Measurements from ENCODE around the gene CARD11.
"Not testable (repeated sequence)": the region's sequence is repeated elsewhere in the genome, so short reads cannot be mapped to it uniquely, and the experiment has no call there.

CARD11 gene

DNA sequence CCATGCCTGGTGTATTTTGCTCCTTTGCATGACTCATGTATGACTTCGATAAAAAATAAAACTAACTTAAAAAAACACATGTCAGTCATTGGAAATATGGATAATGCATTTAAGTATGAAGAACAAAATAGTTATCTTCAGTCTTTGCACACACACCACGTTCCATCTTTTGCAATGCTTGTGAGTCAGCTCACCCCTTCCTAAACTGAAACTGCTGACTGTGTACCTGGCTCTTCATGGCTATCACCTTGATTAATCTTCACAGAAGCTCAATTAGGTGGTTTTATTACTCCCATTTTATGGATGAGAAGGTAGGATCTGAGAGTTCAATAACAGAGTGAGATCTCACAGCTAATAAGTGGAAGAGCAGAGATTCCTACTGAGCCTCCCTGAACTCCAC lies 79.5 kb downstream of the CARD11 start:
- no peak for DNase-seq (ENCODE audit: low read depth in 3 of 3)

DNA sequence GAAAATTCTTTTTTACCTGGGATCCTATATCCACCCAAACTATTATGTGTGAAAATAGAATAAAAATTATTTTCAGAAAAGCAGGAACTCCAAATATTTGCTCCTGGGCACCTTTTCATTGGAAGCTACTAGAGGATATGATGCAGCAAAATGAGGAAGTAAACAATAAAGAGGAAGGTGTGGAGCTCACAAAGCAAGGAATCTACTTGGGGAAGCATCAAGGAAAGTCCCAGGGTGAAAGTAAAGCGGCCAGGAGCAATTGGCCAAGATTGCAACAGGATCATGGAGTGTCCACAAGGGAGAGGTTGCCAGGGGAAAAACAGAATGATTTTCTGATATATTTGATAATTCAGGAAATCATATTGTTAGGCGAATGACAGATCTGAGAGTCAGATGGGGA lies 80.8 kb downstream of the CARD11 start:
- no peak for DNase-seq (ENCODE audit: low read depth in 3 of 3)

DNA sequence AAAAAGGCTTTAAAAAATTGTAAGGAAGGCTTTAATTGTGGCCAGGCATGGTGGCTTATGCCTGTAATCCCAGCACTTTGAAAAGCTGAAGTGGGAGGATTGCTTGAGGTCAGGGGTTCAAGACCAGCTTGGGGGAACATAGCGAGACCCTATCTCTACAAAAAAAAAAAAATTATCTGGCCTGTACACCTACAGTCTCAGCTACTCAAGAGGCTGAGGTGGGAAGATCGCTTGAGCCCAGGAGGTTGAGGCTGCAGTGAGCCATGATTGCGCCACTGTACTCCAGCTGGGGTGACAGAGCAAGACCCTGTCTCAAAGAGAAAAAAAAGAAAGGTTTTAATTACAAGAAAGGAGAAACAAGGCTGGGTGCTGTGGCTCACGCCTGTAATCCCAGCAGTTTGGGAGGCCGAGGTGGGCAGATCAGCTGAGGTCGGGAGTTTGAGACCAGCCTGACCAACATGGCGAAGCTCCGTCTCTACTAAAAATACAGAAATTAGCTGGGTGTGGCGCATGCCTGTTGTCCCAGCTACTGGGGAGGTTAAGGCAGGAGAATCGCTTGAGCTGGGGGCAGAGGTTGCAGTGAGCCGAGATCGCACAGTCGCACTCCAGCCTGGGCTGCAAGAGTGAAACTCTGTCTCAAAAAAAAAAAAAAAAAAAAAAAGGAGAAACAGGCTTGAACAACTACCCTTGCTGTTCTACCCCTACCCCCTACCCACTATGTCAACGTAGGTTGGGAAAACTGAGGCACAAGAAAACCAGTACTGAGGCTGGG lies 83.7 kb downstream of the CARD11 start:
- no peak for DNase-seq (ENCODE audit: low read depth in 3 of 3)

DNA sequence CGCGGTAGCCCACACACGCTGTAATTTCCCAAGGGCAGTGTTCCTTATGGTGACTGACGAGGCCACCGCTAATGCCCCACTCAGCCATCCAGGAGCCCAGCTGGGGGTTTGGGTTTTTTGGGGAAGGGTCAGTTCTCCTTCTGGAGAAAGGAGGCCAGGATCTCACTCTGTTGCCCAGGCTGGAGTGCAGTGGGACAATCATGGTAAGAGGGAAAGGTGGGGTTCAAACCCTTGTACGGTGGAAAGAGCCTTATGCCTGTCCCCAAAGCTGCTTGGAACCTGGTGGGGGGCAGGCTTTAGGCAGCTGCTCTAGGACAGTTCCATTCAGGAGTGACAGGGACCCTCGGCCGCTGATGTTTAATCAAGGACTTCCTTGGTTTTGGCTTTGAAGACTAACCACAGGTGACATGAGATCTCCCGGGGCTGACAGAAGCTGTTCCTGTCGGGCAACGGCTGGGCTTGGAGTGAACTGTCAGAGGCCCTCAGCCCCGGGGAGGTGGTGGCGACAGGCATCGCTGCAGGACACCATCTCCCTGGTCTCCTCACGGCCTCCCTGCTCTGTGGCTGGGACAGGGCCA lies 84.5 kb downstream of the CARD11 start:
- DNase-seq (ENCODE audit: low read depth in 3 of 3): no peak

DNA sequence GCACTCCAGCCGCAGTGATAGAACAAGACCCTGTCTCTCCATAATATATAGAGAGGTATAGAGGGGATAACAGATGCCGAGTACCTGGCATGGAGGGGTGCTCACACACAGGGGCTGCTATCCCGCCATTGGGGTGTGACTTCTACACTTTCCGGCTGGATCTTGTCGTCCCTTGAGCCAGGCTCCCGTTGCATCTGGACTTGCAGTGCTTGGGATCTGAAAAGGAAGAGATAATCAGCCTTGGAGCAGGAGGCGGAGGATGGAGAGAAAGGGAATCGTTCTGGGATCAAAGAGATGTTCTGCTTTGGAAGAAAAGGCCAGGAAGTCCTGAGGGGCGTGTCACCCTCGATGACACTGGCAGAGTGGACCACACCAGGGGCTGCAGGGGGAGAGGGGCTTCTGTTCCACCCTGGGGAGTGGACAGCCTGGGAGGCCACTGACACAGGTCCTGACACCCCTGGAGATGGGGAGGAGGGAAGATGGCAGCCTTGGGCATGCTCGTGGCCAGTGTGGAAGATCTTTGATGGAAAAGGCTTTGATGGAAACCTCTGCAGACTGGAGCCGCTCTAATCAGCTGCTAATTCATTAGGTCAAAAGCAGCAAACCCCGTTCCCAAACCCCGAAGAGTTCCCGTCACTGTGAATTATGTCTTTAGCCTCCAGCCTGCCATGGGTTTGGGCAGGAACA lies 85.1 kb downstream of the CARD11 start:
- DNase-seq (ENCODE audit: low read depth in 3 of 3): no peak

DNA sequence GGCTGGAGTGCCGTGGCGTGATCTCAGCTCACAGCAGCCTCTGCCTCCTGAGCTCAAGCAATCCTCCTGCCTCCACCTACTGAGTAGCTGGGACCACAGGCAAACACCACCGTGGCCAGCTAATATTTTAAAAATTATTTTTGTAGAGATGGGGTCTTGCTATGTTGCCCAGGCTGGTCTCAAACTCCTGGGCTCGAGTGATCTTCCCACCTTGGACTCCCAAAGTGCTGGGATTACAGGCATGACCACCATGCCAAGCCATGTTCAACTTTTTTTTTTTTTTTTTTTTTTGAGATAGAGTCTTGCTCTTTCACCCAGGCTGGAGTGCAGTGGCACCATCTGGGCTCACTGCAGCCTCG lies 86.3 kb downstream of the CARD11 start:
- not testable (repeated sequence) for DNase-seq (ENCODE audit: low read depth in 3 of 3)

DNA sequence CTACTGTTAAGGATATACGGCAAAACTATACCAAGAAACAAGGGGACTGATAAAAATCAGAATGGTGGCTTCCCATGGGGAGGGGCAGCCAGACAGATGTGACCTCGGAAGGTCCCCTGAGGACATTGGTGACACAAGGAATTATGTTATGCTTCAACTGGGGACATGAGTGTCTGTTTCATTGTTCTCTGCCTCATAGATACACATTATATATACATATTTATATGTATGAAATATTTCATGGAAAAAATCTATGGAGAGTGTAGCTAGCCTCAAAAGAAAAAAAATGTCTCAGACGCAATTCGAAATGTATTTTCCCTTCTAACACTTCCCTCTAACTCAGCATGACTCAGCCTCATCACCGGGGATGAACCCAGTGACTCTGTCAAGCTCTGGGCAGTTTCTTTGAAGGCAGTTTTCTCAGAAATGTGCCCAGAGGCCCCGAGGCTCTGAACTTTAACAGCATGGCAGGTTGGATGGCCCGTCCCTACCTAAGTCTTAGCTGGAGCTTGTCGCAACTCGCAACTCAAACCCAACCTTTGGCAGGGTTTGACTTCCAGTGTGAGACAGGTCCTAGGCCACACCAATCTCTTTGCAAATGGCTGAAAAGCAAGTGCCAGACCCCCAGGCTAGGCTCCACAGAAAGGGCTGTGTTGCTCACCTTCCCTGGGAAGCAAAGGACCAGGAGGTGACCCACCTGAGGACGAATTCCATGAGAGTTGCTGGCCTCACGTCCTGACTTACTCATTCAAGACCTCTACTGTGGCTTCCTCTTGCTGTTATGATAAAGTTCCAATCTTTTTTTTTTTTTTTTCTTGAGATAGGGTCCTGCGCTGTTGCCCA lies 86.9 kb downstream of the CARD11 start:
- no peak for DNase-seq (ENCODE audit: low read depth in 3 of 3)

DNA sequence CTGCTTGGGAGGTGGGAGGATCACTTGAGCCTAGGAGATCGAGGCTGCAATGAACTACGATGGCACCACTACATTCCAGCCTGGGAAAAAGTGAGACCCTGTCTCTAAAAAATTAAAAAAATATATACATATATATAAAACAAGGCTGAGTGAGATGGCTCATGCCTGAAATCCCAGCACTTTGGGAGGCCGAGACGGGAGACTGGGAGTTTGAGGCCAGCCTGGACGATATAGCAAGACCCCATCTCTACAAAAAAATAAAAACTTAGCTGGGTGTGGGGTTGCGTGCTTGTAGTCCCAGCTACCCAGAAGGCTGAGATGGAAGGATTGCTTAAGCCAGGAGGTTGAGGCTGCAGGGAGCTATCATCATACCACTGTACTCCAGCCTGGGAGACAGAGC lies 87.6 kb downstream of the CARD11 start:
- no peak for DNase-seq (ENCODE audit: low read depth in 3 of 3)

DNA sequence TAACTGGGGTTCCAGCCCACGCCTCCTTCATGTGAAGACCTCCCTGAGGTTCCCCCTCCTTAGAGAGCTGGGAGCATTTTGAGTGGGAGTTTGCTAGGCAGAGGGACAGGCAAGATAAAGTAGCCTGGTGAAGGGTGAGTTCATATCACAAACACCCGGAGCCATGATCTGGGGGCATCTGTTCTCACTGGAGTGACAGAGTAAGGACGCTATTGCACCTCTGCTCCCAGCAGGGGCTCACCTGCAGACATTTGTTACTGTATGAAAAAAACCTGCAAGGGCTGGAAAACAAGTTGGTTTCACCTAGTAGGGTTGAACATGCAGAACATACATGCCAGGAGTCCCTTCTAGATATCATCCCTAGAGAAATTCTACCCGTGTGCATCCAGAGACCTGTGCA lies 88.4 kb downstream of the CARD11 start:
- no peak for DNase-seq (ENCODE audit: low read depth in 3 of 3)

DNA sequence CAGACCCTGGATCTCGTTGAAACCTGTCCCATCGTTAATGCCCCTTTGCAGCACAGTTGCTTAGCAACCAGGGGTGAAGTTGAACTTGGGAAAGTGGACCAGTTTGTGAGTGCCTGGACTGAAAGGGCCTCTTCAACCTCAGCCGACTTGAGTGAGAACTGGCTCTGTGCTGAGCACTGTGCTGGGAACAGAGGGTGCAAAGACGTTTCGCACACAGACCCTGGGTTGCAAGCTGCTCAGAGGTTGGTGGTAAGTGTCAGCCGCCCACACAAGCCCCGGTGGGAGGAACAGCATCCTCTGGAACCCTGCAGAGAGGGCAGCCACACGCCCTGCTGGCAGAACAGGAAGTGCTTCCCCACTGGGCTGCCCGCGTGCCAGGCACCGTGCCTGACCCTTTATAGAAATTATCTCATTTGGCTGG lies 89.2 kb downstream of the CARD11 start:
- no peak for DNase-seq (ENCODE audit: low read depth in 3 of 3)

DNA sequence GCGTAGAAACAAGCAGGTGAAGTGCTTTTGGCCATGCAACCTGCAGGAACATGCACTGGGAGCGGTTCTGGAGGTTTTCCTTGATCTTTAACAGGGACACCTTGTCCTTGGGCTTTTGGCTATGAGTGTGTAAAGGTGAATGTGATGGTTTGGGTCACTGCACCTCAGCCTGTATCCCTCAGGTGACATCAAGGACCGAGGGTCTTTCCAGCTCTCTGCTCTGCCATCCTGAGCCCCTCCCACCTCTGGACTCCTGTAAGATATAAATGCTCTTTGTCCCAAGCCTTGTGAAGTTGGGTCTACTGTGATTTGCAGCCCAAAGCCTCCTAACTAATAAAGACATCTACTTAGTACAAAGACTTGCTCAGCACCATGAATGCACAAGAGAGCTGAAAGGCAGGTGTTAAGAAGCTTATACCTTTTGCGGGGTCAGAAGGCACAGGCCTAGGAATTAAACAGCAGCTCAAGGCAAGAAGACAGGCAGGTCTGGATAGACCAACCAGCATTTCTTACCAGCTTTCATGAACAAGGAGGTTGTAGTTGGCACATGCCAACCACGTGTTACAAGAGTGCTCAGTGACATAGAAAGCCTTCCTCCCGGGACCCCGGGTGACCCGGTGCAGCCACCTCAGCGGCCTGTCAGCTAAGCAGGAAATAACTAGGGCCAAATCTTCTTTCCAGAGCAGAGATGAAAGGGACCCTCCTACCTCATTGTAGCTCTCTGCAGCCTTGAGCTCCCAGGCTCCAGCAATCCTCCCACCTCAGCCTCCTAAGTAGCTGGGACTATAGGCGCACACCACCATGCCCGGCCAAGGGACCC lies 89.9 kb downstream of the CARD11 start:
- no peak for DNase-seq (ENCODE audit: low read depth in 3 of 3)

DNA sequence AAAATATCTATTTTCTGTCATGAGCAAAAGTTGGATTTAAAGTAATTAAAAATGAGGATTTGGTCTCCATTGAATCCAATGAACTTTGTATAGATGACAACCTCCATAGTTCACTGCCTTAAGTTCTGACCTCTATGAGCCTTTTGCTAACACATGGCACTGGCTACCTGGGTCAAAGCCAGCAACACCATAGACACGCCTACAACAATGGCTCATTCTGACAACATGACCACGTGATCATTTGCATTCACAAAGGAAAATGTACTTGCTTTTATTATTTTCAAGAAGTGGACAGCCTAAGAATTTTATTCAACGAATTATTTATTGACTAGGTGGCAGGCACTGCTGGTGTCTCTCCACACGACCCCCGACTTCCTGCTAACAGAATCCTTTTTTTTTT lies 90.6 kb downstream of the CARD11 start:
- no peak for DNase-seq (ENCODE audit: low read depth in 3 of 3)

DNA sequence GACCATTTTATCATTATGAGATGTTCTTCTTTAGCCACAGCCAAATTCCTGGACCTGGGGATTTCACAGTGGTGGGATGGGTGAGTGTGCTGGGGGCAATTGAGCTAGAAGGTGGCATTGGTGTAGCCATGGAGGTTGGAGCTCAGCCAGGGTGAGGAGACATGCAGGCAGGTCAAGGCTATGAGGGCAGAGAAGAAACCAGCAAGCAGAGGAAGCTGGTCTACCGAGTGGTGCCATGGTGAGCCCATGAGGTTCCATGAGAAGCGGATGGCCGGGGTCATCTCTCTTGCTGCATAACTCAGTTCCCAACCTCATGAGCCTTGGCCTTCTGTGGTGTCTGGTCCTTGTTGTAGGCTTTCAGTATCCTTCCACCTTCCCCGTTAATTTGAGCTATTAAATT lies 91.4 kb downstream of the CARD11 start:
- DNase-seq (ENCODE audit: low read depth in 3 of 3): no peak

DNA sequence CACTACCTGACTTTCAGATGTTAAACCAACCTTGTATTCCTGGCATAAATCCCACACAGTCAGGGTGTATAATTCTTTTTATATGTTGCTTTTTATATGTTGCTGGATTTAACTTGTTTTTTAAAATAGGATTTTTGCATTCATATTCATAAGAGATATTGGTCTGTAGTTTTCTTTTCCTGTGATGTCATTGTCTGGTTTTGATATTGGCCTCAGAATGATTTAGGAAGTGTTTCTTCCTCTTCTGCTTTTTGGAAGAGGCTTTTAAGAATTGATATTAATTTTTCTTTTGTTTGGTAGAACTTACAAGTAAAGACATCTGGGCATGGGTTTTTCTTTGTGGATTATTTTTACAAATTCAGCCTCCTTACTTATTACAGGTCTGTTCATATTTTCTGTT lies 93.1 kb downstream of the CARD11 start:
- no peak for DNase-seq (ENCODE audit: low read depth in 3 of 3)

DNA sequence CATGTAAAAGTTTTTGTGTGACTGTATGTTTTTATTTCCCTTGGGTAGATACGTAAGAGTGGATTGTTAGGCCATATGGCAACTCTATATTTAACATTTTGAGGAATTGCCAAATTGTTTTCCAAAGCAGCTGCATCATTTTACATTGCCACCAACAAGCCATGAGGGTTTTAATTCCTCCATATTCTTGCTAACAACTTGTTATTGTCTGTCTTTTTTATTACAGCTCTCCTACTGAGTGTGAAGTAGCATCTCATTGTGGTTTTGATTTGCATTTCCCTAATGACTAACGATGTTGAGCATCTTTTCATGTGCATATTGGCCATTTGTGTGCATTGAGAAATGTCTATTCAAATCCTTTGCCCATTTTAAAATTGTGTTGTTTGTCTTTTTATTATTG lies 94.9 kb downstream of the CARD11 start:
- no peak for DNase-seq (ENCODE audit: low read depth in 3 of 3)

DNA sequence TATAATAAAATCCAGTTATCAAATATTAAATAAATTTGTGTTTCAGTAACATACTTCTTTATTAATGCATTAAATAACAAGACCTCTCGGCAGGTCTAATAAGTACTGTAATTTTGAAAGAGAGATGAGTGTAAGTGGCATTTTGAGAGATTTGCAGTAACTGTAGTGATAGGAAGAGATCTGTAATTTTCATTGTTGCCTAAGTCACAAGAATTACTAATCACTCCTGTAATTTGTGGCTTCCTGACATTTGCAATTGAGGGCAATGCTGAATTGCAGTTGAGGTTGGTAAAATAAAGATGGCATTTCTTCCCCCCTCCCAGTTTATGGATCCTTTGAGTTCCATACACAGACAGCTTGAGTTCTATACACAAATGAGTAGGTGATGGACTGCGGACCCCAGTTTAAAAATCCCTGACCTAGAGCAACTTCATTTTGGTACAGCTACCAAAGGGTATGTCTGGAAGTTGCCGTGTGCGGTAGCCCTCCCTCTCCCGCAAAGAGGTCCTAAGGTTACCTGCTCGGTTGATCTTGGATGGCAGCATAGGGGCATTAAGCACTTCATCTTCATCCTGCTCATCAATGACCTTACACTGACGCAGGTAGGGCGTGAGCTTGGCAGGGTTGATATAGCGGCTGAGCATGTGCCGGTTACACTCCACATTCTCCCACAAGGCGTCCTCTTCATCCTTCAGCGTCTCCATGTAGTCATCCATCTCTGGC lies 96.4 kb downstream of the CARD11 start:
- DNase-seq (ENCODE audit: low read depth in 3 of 3): no peak

DNA sequence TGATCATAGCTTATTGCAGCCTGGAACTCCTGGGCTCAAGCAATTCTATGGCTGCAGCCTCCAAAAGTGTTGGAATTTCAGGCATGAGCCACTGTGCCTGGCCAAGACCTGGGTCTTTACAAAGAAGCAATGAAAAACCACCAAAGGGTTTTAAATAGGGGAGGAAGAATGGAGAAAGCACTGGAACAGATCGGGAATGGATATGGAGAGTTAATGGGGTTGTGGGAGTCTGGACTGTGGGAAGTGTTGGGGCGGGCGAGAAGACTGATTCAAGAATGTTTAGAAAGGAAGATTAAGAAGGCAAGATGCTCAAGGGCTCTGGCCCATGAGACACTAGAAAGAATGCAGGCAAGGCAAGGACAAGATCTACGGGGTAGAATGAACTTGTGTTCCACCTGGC lies 98.5 kb downstream of the CARD11 start:
- DNase-seq (ENCODE audit: low read depth in 3 of 3): no peak

DNA sequence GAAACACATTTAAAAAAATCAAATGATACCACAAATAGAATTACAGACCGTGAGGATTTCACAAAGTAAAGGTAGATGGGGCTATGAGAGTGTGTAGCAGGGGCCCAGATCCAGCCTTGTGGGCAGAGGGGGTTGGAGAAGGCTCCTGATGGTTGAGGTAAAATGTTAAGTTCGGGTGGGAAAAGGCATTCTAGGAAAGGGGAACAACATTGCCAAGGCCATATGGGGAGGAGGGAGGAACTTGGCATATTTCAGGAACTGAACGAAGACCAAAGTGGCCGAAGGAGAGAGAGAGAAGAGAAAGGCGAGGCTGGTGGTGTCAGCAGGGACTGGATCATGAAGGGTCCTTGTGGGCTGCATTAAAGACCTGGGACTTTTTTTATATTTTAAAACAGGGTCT lies 98.9 kb downstream of the CARD11 start:
- DNase-seq (ENCODE audit: low read depth in 3 of 3): no peak

DNA sequence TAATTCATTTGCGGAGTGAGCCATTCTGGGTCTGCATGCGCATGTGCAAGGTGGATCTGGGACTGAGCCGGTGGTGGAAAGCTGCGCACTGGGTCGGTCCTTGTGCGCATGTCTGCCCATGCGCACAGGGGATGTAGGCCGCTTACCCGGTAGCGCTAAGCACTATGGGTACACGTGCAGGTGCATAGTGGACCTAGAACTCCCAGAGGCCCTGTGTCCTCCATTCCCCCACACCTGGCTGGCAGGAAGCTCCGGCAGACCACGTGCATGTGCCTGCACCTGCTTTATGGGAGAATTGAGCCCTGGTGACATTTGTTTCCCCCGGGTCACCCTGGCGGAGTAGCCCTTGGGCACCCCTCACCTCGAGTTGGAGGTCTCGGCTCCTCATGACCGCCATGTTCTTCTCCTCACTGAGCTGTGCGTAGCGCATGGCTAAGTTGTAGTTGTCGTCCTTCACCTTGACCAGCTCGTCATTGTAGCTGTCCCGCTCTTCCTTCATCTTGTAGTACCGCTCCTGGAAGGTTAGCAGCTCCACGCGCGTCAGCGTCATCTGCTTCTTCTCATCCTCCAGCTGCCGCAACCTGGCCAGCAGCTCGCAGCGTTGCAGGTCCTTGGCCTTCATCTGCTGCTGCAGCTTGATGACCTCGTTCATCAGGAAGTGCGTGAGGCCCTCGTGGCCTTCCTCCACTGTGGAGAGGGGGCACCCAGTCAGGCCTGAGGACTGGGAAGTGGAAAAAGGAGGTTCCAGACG lies 99.6 kb downstream of the CARD11 start:
- no peak for DNase-seq (ENCODE audit: low read depth in 3 of 3)

DNA sequence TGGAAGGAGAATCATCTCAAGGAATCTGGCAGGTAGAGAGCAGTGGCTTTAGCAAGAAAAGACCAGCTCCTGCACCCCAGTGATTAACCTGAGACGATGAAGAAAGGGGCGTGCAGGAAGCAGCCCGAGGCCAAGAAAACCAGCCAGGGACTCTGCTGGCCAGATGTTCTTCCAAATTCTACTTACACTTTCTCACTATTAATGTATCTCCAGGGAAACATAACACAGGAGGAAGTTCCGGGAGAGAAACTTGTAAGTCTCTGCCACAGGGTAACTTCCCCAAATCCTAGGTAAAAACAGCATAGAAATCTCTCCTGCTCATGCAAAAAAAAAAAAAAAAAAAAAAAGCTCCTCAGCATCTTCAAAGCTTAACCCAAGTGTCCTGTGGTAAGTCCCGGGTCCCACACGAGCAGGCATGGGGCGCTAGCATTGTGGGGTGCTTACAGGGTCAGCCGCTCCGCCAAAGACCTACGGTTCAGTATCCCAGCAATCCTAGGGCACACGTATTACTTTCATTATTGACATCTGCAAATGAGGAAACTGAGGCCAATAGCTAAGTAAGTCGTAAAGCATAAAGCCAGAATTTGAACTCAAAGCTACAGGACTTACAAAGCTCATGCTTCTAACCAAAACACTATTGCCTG lies 102.3 kb downstream of the CARD11 start:
- DNase-seq (ENCODE audit: low read depth in 3 of 3): no peak
